RWPE2 (cell line): ENCODE measurements around the gene HNRNPD.
"Not testable (repeated sequence)": the region's sequence is repeated elsewhere in the genome, so short reads cannot be mapped to it uniquely, and the experiment has no call there.

Experiments used
- ATAC-seq: fragments of 200-7000 bp; cut with Tn5 transposase; 3 replicates; pipeline ENCODE4 v1.9.1; 2021; ENCODE audit warnings: low read depth
- DNase-seq: peaks from one replicate; pipeline ENCODE4 v3.0.0-alpha.2; 2020; ENCODE audit warnings: low spot score
- H3K27ac ChIP-seq: fragments of 450-650 bp; 2 replicates; pipeline ENCODE4 v1.5.1; 2017; ENCODE audit warnings: mild to moderate bottlenecking; ENCODE audit not compliant: poor library complexity, severe bottlenecking
- H3K27me3 ChIP-seq: fragments of 250-450 bp; sonication (Bioruptor Pico); 2 replicates; pipeline ENCODE4 v1.5.1; 2021; ENCODE audit warnings: mild to moderate bottlenecking, moderate library complexity; ENCODE audit not compliant: insufficient read depth, poor library complexity, severe bottlenecking
- H3K36me3 ChIP-seq: fragments of 250-450 bp; sonication (Bioruptor Pico); 2 replicates; pipeline ENCODE4 v1.5.1; 2020; ENCODE audit warnings: low read depth, mild to moderate bottlenecking, moderate library complexity
- H3K4me1 ChIP-seq: fragments of 250-450 bp; sonication (Bioruptor Pico); 2 replicates; pipeline ENCODE4 v1.5.1; 2021; ENCODE audit warnings: mild to moderate bottlenecking, moderate library complexity; ENCODE audit not compliant: insufficient read depth, poor library complexity, severe bottlenecking
- H3K4me3 ChIP-seq: fragments of 250-450 bp; sonication (Bioruptor Pico); 2 replicates; pipeline ENCODE4 v1.5.1; 2021; ENCODE audit warnings: mild to moderate bottlenecking, moderate library complexity; ENCODE audit not compliant: severe bottlenecking
- H3K9me3 ChIP-seq: fragments of 250-450 bp; sonication (Bioruptor Pico); 2 replicates; pipeline ENCODE4 v1.5.1; 2021; ENCODE audit warnings: mild to moderate bottlenecking, moderate library complexity; ENCODE audit not compliant: severe bottlenecking
- TF ChIP-seq, protein P1 (sequence below): fragments of 450-650 bp; IDR thresholded peaks from one replicate; pipeline ENCODE4 v1.5.1; 2017; ENCODE audit warnings: mild to moderate bottlenecking, moderate library complexity; ENCODE audit not compliant: poor library complexity, severe bottlenecking

HNRNPD gene

DNA sequence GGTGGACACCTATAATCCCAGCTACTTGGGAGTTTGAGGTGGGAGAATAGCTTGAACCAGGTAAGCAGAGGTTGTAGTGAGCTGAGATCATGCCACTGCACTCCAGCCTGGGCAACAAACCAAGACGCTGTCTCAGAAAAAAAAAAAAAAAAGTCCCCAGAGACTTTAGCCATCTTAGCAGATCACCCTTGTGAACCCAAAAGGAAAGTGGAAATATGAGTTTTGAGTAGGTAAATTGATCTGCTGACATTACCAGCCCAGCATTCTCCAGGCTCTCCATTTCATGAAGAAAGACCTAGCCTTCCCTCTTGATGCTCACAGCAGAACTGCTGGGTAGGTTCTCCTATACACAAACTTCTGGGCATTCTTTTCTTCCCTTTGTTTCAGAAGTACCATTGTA, 24.5 kb upstream of the HNRNPD start:
- Histone ChIP-seq H3K27ac (no peak overlapping the region), H3K9me3 (no peaks in the 10 kb centered on the region), H3K4me1 (peaks cover 21% of the 10 kb centered on the region), H3K4me3 (no peak overlapping the region), H3K36me3 (no peaks in the 10 kb centered on the region), H3K27me3 (no peaks in the 10 kb centered on the region)
- TF ChIP-seq, protein P1, sequence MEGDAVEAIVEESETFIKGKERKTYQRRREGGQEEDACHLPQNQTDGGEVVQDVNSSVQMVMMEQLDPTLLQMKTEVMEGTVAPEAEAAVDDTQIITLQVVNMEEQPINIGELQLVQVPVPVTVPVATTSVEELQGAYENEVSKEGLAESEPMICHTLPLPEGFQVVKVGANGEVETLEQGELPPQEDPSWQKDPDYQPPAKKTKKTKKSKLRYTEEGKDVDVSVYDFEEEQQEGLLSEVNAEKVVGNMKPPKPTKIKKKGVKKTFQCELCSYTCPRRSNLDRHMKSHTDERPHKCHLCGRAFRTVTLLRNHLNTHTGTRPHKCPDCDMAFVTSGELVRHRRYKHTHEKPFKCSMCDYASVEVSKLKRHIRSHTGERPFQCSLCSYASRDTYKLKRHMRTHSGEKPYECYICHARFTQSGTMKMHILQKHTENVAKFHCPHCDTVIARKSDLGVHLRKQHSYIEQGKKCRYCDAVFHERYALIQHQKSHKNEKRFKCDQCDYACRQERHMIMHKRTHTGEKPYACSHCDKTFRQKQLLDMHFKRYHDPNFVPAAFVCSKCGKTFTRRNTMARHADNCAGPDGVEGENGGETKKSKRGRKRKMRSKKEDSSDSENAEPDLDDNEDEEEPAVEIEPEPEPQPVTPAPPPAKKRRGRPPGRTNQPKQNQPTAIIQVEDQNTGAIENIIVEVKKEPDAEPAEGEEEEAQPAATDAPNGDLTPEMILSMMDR, result no peak
- ATAC-seq (no peak), DNase-seq (no peak)

DNA sequence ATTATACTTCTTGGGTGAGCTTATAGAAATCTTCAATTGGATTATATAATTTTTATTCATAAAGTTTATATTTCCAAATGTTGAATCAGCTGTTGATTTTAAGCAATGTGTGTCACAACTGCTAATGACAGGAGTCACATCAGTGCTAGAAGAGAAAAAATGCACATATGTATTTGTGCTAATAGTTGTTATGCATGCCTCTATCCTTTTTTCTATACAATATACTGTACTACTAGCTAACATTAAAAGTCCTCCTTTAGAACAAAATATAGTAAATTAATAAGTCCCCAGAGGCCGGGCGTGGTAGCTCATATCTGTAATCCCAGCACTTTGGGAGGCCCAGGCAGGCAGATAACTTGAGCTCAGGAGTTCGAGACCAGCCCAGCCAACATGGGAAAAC, 23.7 kb upstream of the HNRNPD start:
- Histone ChIP-seq H3K4me3 (no peak overlapping the region), H3K36me3 (no peaks in the 10 kb centered on the region), H3K4me1 (peaks cover 21% of the 10 kb centered on the region), H3K27me3 (no peaks in the 10 kb centered on the region), H3K27ac (no peak overlapping the region), H3K9me3 (no peaks in the 10 kb centered on the region)
- TF ChIP-seq, protein P1, result no peak
- no peak for ATAC-seq
- DNase-seq, result no peak

DNA sequence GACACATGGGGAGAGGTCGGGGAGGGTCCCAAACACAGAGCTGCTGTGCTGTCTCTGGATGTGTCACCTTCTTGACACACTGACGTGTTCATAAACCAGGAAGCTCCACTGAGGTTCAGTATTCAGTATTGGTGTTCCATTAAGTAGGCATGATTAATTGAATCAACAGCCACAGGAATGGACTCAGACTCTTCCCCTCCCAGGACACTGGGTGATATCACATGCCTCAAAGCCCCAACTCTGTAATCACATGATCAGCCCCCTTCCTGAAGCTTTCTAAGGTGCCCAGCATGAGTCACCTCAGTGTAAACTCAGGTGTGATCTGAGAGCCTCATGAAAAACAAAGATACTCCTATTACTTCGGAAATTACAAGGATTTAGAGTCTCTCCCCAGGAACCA, 21.1 kb upstream of the HNRNPD start:
- Histone ChIP-seq H3K27ac (peak overlapping the region; percentile 52), H3K9me3 (no peaks in the 10 kb centered on the region), H3K4me3 (no peak overlapping the region), H3K36me3 (no peaks in the 10 kb centered on the region), H3K27me3 (no peaks in the 10 kb centered on the region), H3K4me1 (peaks cover 21% of the 10 kb centered on the region)
- peak; percentile 97 for ATAC-seq
- TF ChIP-seq, protein P1, result no peak
- peak; percentile 79 for DNase-seq

DNA sequence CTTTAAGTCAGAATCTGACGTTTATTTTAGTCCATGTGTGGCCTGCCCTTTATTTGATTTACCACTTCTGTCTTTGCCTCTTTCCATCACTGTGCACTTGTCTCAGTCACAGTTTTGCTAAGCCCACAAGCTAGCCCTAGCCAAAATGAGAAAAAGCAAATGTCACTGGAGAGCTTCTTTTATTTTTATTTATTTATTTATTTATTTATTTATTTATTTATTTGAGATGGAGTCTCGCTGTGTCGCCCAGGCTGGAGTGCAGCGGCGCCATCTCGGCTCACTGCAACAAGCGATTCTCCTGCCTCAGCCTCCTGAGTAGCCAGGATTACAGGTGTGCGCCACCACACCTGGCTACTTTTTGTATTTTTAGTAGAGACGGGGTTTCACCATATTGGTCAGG, 16.3 kb upstream of the HNRNPD start:
- not testable (repeated sequence) for H3K27ac ChIP-seq, H3K4me3 ChIP-seq, DNase-seq, H3K9me3 ChIP-seq, ATAC-seq, H3K4me1 ChIP-seq, H3K27me3 ChIP-seq, H3K36me3 ChIP-seq

DNA sequence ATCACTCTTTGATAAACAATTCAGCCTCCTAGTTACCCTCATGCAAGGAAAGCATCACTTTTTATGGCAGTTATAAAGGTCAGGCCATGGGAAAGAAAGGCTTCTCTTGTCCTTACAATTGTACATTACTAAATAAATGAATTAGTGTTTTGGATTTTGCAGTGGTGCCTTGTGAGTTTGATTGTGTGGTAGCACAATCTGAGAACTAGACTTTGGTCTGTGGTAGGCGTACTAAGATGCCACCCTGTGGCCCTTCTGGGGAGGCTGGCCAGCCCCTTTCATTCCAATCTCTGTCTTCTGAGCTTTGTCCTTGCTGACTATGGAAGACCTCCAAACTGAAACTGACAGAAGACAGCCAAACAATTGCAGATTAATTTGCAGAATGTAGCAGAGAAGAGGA, 14.6 kb upstream of the HNRNPD start:
- Histone ChIP-seq H3K4me1 (no peaks in the 10 kb centered on the region), H3K27ac (no peak overlapping the region), H3K4me3 (no peak overlapping the region), H3K36me3 (no peaks in the 10 kb centered on the region), H3K9me3 (no peaks in the 10 kb centered on the region), H3K27me3 (no peaks in the 10 kb centered on the region)
- TF ChIP-seq, protein P1, result no peak
- ATAC-seq (0 out of 3 replicates have a peak, but pooled peaks have one; percentile 25), DNase-seq (no peak)

DNA sequence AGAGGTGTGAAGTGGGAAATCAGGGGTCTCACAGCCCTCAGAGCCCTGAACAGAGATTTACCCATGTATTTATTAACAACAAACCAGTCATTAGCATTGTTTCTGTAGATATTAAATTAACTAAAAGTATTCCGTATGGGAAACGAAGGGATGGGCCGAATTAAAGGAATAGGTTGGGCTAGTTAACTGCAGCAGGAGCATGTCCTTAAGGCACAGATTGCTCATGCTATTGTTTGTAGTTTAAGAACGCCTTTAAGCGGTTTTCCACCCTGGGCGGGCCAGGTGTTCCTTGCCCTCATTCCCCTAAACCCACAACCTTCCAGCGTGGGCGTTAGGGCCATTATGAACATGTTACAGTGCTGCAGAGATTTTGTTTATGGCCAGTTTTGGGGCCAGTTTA, 12.5 kb upstream of the HNRNPD start:
- not testable (repeated sequence) for DNase-seq, H3K27ac ChIP-seq, H3K9me3 ChIP-seq, H3K4me1 ChIP-seq, H3K27me3 ChIP-seq, H3K36me3 ChIP-seq, H3K4me3 ChIP-seq, ATAC-seq
